HEK293T (cell line): ENCODE results near the gene UBE2QL1.

Experiments
- ARNT ChIP-seq: fragments of 450-650 bp; IDR thresholded peaks from 2 replicates; pipeline ENCODE4 v1.6.1; 2017; ENCODE audit warnings: mild to moderate bottlenecking
- BHLHE40 ChIP-seq: fragments of 450-650 bp; IDR thresholded peaks from 2 replicates; pipeline ENCODE4 v1.6.1; 2016; ENCODE audit warnings: mild to moderate bottlenecking, moderate library complexity, borderline replicate concordance
- FOXA1 ChIP-seq: fragments of 450-650 bp; IDR thresholded peaks from 2 replicates; pipeline ENCODE4 v1.6.1; 2016; ENCODE audit warnings: mild to moderate bottlenecking
- HDGF ChIP-seq: fragments of 450-650 bp; IDR thresholded peaks from 2 replicates; pipeline ENCODE4 v1.6.1; 2017; ENCODE audit warnings: antibody characterized with exemption, borderline replicate concordance
- L3MBTL2 ChIP-seq: fragments of 450-650 bp; conservative IDR thresholded peaks from 2 replicates; pipeline ENCODE4 v1.6.1; 2016; ENCODE audit warnings: mild to moderate bottlenecking
- SP1 ChIP-seq: fragments of 450-650 bp; IDR thresholded peaks from 2 replicates; pipeline ENCODE4 v1.6.1; 2017
- TARDBP ChIP-seq: fragments of 450-650 bp; IDR thresholded peaks from 2 replicates; pipeline ENCODE4 v1.6.1; 2016
- TF ChIP-seq, protein P1 (sequence below): fragments of 450-650 bp; IDR thresholded peaks from 2 replicates; pipeline ENCODE4 v1.6.1; 2016

DNA sequence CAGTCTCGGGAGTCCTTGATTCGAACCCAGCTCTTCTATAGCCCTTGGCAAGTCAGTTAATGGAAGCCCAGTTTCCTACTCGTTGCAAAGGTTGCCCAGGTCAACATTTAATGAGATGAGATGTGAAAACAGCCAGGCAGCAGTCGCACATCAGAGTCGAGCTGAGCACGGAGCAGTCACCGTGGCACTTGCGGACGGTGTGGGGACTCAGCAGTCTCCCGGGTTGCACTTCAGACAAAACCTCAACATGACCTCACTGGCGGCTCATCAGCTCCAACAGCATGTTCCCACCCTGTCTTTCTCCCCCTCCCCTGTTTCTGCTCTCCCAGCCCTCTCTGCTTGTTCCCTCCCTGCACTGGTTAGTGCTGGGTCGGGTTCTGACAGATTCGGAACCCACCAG, 35.8 kb downstream of the UBE2QL1 start:
- TF ChIP-seq ARNT (no peak), HDGF (no peak), L3MBTL2 (no peak), FOXA1 (no peak), TARDBP (no peak), BHLHE40 (no peak), SP1 (no peak)
- TF ChIP-seq, protein P1, sequence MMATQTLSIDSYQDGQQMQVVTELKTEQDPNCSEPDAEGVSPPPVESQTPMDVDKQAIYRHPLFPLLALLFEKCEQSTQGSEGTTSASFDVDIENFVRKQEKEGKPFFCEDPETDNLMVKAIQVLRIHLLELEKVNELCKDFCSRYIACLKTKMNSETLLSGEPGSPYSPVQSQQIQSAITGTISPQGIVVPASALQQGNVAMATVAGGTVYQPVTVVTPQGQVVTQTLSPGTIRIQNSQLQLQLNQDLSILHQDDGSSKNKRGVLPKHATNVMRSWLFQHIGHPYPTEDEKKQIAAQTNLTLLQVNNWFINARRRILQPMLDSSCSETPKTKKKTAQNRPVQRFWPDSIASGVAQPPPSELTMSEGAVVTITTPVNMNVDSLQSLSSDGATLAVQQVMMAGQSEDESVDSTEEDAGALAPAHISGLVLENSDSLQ = no peak
